GM21825 (cell line): ENCODE measurements around the gene CLDN34.
A peak's percentile ranks its signal among the peaks of the same experiment; 100 is the strongest.

Source experiments
- ATAC-seq: cut with Tn5 transposase; IDR thresholded peaks from one replicate; pipeline ENCODE4 v1.9.1; 2021; ENCODE audit warnings: mild to moderate bottlenecking, moderate library complexity; ENCODE audit not compliant: unreplicated experiment

CLDN34 gene, protein sequence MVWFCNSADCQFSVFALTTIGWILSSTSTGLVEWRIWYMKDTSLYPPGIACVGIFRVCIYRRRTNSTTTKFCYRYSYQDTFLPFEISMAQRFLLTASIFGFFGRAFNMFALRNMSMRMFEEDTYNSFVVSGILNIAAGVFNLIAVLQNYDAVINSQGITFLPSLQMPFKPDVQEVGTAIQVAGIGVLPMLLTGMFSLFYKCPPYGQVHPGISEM

GRCh38 chrX:9966775-9967408 is at the start of gene CLDN34:
TSS of gene CLDN34 (plus strand) at chrX:9967358. CDS start at chrX:9967358, 0 bp downstream.
- no peak for ATAC-seq

GRCh38 chrX:9917861-9918260 is 49.3 kb upstream of the CLDN34 start:
- ATAC-seq: no peak

DNA sequence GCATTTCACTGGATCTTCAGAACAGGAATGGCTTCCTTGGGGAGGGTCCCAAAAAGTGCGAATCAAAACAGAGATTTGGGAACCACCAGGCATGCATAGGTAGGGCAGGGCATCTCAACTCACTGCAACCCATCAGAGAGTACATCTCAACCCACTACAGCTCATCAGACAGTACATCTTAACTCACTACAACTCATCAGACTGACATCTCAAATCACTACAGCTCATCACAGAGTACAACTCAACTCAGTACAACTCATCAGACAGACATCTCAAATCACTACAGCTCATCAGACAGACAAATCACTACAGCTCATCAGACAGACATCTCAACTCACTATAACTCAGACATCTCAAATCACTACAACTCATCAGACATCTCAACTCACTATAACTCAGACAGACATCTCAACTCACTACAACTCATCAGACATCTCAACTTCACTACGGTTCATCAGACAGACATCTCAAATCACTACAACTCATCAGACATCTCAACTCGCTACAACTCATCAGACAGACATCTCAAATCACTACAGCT is 47.5 kb upstream of the CLDN34 start:
- ATAC-seq: no peak

DNA sequence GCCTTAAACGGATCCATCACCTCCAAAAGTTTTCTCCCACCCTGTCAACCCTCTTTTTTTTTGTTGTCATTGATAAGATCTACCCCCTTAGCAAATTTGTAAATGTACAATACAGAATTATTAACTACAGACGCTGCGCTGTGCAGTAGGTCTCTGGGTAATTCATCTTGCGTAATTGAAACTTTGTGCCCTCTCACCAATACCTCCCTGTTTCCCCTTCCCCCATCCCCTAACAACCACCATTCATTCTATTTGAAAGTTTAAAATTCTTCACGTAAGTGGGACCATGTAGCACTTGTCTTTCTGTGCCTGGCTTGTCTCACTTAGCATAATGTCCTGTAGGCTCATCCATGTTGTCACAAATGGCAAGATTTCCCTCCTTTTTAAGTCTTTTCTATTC is 45.8 kb upstream of the CLDN34 start:
- ATAC-seq: no peak

GRCh38 chrX:9923357-9923756 is 43.8 kb upstream of the CLDN34 start:
- no peak for ATAC-seq

DNA sequence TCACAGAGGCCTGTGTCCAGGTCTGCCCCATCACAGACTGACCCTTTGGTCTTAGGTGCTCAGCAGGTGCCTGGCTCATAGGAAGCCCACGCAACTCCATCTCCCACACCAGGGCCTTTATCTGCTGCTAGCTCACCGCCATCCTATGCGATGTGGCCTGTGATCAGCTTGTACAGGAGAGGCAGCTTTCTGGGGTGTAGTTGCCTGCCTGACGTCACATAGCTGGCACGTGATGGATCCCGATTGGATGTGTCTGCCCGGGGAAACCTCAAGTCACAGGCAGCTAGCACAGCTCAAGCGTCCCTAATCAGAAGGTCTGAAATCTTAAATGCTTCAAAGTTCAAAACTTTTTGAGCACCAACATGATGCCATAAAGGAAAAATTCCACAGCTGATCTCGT is 41.2 kb upstream of the CLDN34 start:
- no peak for ATAC-seq

DNA sequence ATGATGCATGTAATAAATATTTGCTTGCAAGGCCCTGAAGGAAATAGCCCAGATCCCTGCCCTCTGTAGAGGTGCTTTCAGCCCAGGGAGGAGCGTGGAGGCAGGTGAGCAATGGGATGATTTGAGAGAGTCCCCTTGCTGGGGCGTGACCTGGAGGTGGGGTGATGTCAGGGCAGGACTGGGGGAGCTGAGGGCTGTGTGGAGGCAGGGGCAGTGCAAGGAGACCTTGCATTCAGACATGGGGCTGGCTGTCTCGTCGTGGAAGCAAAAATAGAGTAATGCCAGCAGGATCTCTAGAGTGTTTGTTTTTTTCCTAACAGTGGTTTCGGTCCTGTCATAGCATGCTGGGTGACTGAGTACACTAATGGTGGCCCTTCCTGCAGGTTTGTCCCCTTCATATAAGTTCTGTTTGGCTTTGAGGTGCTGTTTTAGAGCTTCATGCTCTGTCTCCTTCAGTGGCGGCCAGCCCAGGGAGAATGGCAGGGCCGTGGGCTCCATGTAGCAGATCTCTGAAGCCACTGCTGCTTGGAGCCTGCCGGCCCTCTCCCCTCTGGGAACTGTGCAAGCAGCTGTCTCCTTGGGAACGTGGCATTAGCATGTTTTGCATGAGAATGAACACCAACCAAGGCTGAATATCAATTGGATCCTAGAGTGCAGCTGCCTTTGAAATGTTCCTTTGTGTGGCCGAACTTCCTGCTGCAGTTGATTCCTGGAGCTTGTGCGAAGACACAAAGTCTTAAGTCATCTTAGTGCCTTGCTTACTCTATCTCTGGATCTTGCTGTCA is 39.3 kb upstream of the CLDN34 start:
- ATAC-seq: no peak

GRCh38 chrX:9935436-9935835 is 31.7 kb upstream of the CLDN34 start:
- no peak for ATAC-seq

- no peak for ATAC-seq
These were observed 29.4 kb upstream of the CLDN34 start for GRCh38 chrX:9937761-9938160.

DNA sequence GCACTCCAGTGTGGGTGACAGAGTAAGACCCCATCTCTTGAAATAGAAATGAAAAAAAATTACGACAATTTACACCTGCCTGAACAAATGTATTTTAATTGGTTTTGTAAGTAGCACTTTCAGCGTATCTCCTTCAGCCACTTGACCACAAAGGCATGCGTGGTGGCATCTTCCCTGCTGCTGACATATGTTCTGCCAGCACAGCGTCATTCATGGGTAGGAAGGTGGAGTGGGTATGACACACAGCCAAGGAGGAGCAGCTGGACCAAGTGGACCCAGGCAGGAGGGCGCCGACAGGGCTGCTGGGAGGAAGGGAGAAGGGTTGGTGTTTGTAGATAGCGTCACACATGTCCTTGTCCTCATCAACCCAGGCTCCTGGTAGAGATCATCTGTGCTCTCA is 28.6 kb upstream of the CLDN34 start:
- no peak for ATAC-seq

- no peak for ATAC-seq
These were observed 26.7 kb upstream of the CLDN34 start for GRCh38 chrX:9940421-9940820.

DNA sequence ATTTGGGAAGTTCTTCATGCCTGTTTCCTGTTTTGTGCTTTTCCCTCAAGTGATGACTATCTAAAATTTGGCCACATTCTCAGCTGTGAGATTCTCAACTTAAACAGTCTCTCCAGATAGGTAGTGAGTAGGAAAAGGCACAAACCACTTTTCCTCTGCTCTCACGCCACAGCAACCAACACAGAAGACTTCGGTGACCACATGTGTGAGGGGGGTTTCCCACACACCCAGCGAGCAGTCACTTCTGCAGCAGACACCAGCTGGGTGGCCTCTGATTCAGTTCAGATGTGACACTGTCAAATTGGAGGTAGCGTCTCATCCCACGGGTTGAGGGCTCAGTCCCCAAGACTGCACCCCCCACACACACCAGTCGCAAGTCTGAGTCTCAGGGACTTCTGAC is 25.1 kb upstream of the CLDN34 start:
- peak; percentile 72 for ATAC-seq

- no peak for ATAC-seq
These were observed 23.7 kb upstream of the CLDN34 start for GRCh38 chrX:9943420-9943819.

- ATAC-seq: no peak
These were observed 19.9 kb upstream of the CLDN34 start for GRCh38 chrX:9947131-9947794.

DNA sequence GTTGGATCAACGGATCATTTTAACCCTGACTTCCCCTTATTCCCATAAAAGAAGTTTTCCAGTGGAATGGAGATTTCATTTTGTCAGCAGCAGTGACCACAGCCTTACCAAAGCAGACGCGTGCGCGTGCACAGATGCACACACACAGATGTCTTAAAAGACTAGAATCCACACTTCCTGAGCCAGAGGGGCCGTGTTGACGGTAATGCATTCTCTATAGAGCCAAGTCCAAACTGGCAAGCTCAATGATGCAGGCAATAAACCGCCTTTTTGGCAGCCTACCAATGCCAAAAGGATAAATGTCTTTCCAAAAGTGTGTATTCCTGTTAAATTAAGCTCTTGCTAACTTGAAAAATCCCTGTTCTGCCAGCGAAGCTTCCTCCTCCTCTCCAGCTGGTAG is 18.8 kb upstream of the CLDN34 start:
- no peak for ATAC-seq

DNA sequence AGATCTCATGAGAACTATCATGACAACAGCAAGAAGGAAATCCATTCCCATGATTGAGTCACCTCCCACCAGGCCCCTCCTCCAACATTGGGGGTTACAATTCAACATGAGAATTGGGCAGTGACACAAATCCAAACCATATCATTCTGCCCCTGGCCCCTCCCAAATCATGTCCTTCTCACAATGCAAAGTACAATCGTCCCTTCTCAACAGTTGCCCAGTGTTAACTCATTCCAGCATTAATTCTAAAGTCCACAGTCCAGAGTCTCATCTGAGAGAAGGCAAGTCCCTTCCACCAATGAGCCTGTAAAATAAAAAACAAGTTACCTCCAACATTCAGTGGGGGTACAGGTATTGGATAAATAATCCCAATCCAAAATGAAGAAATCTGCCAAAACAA is 14.9 kb upstream of the CLDN34 start:
- ATAC-seq: no peak

- no peak for ATAC-seq
These were observed 13.8 kb upstream of the CLDN34 start for GRCh38 chrX:9953396-9953795.

GRCh38 chrX:9955506-9955905 is 11.7 kb upstream of the CLDN34 start:
- no peak for ATAC-seq

DNA sequence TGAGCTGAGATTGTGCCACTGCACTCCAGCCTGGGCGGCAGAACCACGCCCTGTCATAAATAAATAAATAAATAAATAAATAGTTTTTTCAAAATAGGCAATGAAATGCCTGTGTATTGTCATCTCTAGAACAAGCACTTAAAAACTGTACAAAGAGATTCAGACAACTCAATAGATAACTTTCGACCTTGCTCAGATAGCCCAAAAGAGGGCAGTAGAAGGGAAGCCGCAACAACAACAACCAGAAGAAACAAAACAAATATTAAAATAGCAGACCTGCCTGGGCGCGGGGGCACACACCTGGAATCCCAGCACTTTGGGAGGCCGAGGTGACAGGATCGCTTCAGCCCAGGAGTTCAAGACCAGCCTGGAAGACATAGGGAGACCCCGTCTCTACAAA is 9.4 kb upstream of the CLDN34 start:
- no peak for ATAC-seq

- ATAC-seq: no peak
These were observed 9.0 kb upstream of the CLDN34 start for GRCh38 chrX:9958183-9958582.

- no peak for ATAC-seq
These were observed 5.4 kb upstream of the CLDN34 start for GRCh38 chrX:9961750-9962149.
